ENCODE results near the gene ERVMER34-1.

The ERVMER34-1 gene

GRCh38 chr4:52750819-52751486, at the start of gene ERVMER34-1:
Gene ERVMER34-1, minus strand, starts transcription at chr4:52751425. Its CDS starts 5,905 bp downstream, at chr4:52745520.
- in situ Hi-C loops (cut with HindIII; ENCODE audit: low sequenced_read_pairs), result no loop called here

- in situ Hi-C loops (cut with HindIII; ENCODE audit: low sequenced_read_pairs), result no loop called here
These were observed 48.6 kb upstream of the ERVMER34-1 start for GRCh38 chr4:52799813-52800212.

- in situ Hi-C loops (cut with HindIII; ENCODE audit: low sequenced_read_pairs), result no loop called here
These were observed 44.3 kb upstream of the ERVMER34-1 start for GRCh38 chr4:52795533-52795932.

- in situ Hi-C loops (cut with HindIII; ENCODE audit: low sequenced_read_pairs), result no loop called here
These were observed 40.7 kb upstream of the ERVMER34-1 start for GRCh38 chr4:52791936-52792335.

GRCh38 chr4:52789774-52790173, 38.5 kb upstream of the ERVMER34-1 start:
- in situ Hi-C loops (cut with HindIII; ENCODE audit: low sequenced_read_pairs), result no loop called here

- in situ Hi-C loops (cut with HindIII; ENCODE audit: low sequenced_read_pairs), result no loop called here
These were observed 37.6 kb upstream of the ERVMER34-1 start for GRCh38 chr4:52788806-52789205.

GRCh38 chr4:52783069-52783468, 31.8 kb upstream of the ERVMER34-1 start:
- in situ Hi-C loops (cut with HindIII; ENCODE audit: low sequenced_read_pairs), result no loop called here

GRCh38 chr4:52780617-52781354, 29.6 kb upstream of the ERVMER34-1 start:
- in situ Hi-C loops (cut with HindIII; ENCODE audit: low sequenced_read_pairs), result no loop called here

GRCh38 chr4:52780206-52780605, 29.0 kb upstream of the ERVMER34-1 start:
- in situ Hi-C loops (cut with HindIII; ENCODE audit: low sequenced_read_pairs), result no loop called here

- in situ Hi-C loops (cut with HindIII; ENCODE audit: low sequenced_read_pairs), result no loop called here
These were observed 9.0 kb upstream of the ERVMER34-1 start for GRCh38 chr4:52760256-52760655.

- in situ Hi-C loops (cut with HindIII; ENCODE audit: low sequenced_read_pairs), result no loop called here
These were observed 4.2 kb upstream of the ERVMER34-1 start for GRCh38 chr4:52755426-52755825.

- in situ Hi-C loops (cut with HindIII; ENCODE audit: low sequenced_read_pairs), result no loop called here
These were observed 1.7 kb upstream of the ERVMER34-1 start for GRCh38 chr4:52752936-52753335.

- in situ Hi-C loops (cut with HindIII; ENCODE audit: low sequenced_read_pairs), result no loop called here
These were observed 274 bp upstream of the ERVMER34-1 start for GRCh38 chr4:52751487-52751911.

GRCh38 chr4:52750213-52750612, 1.0 kb downstream of the ERVMER34-1 start:
- in situ Hi-C loops (cut with HindIII; ENCODE audit: low sequenced_read_pairs), result no loop called here

GRCh38 chr4:52748432-52748831, 2.8 kb downstream of the ERVMER34-1 start:
- in situ Hi-C loops (cut with HindIII; ENCODE audit: low sequenced_read_pairs), result no loop called here

- in situ Hi-C loops (cut with HindIII; ENCODE audit: low sequenced_read_pairs), result no loop called here
These were observed 6.6 kb downstream of the ERVMER34-1 start for GRCh38 chr4:52744588-52744987.

GRCh38 chr4:52743444-52744019, 7.7 kb downstream of the ERVMER34-1 start:
- in situ Hi-C loops (cut with HindIII; ENCODE audit: low sequenced_read_pairs), result no loop called here

- in situ Hi-C loops (cut with HindIII; ENCODE audit: low sequenced_read_pairs), result no loop called here
These were observed 21.6 kb downstream of the ERVMER34-1 start for GRCh38 chr4:52729586-52729985.

GRCh38 chr4:52728691-52729240, 22.5 kb downstream of the ERVMER34-1 start:
- in situ Hi-C loops (cut with HindIII; ENCODE audit: low sequenced_read_pairs), result no loop called here

GRCh38 chr4:52726826-52727580, 24.2 kb downstream of the ERVMER34-1 start:
- in situ Hi-C loops (cut with HindIII; ENCODE audit: low sequenced_read_pairs), result no loop called here
